ENCODE data around the gene POMGNT2. TPM values are rescaled to one million over a fixed set of nuclear protein-coding genes. Genes with fewer than 3 reads are reported as not detected.

POMGNT2 gene
- total and polyA plus RNA-seq, 2 experiments from 2014 or later, result 10.7 to 26.1 TPM

DNA sequence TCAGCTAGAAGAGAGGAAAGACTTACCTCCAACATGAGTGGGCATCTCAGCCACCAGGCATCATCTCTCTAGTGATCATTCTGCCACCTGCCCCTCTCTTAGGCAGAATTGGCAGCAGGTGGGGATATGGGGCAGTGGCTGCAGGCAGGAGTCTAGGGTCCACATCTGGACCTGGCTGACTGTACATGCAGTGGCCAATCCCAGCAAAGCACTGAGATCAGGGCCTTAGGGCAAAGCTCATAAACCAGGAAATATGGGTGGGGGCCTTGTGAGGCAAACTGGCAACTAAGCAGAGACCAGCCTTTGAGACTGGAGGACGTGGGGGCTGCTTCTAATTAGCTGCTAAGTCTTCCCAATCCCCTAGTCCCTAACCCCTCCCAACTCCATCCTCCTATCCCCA is 12.9 kb downstream of the POMGNT2 start:
- no peaks in the 10 kb centered on the region for H3K27me3 ChIP-seq (ENCODE audit: insufficient read depth)
- H3K4me3 ChIP-seq, result no peak overlapping the region
- peaks cover 5% of the 10 kb centered on the region; the same call in 1 of the 2 replicates for H4K20me1 ChIP-seq (replicated peaks; ENCODE audit: insufficient read depth)
- H3K36me3 Mint-ChIP-seq (ENCODE audit: low read depth), result no peaks in the 10 kb centered on the region
- no peaks in the 10 kb centered on the region for H3K36me3 ChIP-seq (ENCODE audit: insufficient read depth)
- ATAC-seq, result no peak
- H3K4me1 Mint-ChIP-seq, result peaks cover 2% of the 10 kb centered on the region; the same call in 1 of the 3 replicates
- no peak overlapping the region for H3K27ac Mint-ChIP-seq
- H3K79me2 ChIP-seq (replicated peaks; ENCODE audit: insufficient read depth), result no peaks in the 10 kb centered on the region; the same call in 1 of the 2 replicates
- H3K9me2 ChIP-seq (ENCODE audit: insufficient read depth), result no peaks in the 10 kb centered on the region; the same call in 1 of the 2 replicates
- peaks cover 5% of the 10 kb centered on the region for H3K27me3 Mint-ChIP-seq (ENCODE audit: insufficient read depth, low read depth, poor library complexity)
- no peaks in the 10 kb centered on the region for H3K4me1 ChIP-seq (ENCODE audit: insufficient read depth)
- TF ChIP-seq REST (IDR thresholded peaks at IDR 0.05; ENCODE audit: unreplicated experiment) (no peak), POLR2AphosphoS5 (IDR thresholded peaks at IDR 0.05; ENCODE audit: low read depth) (no peak), ZNF114 (CRISPR knock-in tag; IDR thresholded peaks at IDR 0.05) (no peak), STAT1 (IDR thresholded peaks at IDR 0.05; ENCODE audit: unreplicated experiment) (no peak), CREB1 (CRISPR knock-in tag; IDR thresholded peaks at IDR 0.05; ENCODE audit: low read depth) (no peak), NANOG (IDR thresholded peaks at IDR 0.05; ENCODE audit: borderline replicate concordance) (no peak), EZH2phosphoT487 (IDR thresholded peaks at IDR 0.05; ENCODE audit: unreplicated experiment) (no peak), JUNB (IDR thresholded peaks at IDR 0.05; ENCODE audit: unreplicated experiment) (no peak), EZH2 (IDR thresholded peaks at IDR 0.05; ENCODE audit: low read depth, unreplicated experiment) (no peak), ZNF331 (CRISPR knock-in tag; IDR thresholded peaks at IDR 0.05; ENCODE audit: low read depth) (no peak), ETS1 (IDR thresholded peaks at IDR 0.05) (no peak)
- TF ChIP-seq, protein P1, sequence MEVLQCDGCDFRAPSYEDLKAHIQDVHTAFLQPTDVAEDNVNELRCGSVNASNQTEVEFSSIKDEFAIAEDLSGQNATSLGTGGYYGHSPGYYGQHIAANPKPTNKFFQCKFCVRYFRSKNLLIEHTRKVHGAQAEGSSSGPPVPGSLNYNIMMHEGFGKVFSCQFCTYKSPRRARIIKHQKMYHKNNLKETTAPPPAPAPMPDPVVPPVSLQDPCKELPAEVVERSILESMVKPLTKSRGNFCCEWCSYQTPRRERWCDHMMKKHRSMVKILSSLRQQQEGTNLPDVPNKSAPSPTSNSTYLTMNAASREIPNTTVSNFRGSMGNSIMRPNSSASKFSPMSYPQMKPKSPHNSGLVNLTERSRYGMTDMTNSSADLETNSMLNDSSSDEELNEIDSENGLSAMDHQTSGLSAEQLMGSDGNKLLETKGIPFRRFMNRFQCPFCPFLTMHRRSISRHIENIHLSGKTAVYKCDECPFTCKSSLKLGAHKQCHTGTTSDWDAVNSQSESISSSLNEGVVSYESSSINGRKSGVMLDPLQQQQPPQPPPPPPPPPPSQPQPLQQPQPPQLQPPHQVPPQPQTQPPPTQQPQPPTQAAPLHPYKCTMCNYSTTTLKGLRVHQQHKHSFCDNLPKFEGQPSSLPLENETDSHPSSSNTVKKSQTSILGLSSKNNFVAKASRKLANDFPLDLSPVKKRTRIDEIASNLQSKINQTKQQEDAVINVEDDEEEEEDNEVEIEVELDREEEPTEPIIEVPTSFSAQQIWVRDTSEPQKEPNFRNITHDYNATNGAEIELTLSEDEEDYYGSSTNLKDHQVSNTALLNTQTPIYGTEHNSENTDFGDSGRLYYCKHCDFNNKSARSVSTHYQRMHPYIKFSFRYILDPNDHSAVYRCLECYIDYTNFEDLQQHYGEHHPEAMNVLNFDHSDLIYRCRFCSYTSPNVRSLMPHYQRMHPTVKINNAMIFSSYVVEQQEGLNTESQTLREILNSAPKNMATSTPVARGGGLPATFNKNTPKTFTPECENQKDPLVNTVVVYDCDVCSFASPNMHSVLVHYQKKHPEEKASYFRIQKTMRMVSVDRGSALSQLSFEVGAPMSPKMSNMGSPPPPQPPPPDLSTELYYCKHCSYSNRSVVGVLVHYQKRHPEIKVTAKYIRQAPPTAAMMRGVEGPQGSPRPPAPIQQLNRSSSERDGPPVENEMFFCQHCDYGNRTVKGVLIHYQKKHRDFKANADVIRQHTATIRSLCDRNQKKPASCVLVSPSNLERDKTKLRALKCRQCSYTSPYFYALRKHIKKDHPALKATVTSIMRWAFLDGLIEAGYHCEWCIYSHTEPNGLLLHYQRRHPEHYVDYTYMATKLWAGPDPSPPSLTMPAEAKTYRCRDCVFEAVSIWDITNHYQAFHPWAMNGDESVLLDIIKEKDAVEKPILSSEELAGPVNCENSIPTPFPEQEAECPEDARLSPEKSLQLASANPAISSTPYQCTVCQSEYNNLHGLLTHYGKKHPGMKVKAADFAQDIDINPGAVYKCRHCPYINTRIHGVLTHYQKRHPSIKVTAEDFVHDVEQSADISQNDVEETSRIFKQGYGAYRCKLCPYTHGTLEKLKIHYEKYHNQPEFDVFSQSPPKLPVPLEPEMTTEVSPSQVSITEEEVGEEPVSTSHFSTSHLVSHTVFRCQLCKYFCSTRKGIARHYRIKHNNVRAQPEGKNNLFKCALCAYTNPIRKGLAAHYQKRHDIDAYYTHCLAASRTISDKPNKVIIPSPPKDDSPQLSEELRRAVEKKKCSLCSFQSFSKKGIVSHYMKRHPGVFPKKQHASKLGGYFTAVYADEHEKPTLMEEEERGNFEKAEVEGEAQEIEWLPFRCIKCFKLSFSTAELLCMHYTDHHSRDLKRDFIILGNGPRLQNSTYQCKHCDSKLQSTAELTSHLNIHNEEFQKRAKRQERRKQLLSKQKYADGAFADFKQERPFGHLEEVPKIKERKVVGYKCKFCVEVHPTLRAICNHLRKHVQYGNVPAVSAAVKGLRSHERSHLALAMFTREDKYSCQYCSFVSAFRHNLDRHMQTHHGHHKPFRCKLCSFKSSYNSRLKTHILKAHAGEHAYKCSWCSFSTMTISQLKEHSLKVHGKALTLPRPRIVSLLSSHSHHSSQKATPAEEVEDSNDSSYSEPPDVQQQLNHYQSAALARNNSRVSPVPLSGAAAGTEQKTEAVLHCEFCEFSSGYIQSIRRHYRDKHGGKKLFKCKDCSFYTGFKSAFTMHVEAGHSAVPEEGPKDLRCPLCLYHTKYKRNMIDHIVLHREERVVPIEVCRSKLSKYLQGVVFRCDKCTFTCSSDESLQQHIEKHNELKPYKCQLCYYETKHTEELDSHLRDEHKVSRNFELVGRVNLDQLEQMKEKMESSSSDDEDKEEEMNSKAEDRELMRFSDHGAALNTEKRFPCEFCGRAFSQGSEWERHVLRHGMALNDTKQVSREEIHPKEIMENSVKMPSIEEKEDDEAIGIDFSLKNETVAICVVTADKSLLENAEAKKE (CRISPR knock-in tag; IDR thresholded peaks at IDR 0.05), result no peak
- TF ChIP-seq, protein P2, sequence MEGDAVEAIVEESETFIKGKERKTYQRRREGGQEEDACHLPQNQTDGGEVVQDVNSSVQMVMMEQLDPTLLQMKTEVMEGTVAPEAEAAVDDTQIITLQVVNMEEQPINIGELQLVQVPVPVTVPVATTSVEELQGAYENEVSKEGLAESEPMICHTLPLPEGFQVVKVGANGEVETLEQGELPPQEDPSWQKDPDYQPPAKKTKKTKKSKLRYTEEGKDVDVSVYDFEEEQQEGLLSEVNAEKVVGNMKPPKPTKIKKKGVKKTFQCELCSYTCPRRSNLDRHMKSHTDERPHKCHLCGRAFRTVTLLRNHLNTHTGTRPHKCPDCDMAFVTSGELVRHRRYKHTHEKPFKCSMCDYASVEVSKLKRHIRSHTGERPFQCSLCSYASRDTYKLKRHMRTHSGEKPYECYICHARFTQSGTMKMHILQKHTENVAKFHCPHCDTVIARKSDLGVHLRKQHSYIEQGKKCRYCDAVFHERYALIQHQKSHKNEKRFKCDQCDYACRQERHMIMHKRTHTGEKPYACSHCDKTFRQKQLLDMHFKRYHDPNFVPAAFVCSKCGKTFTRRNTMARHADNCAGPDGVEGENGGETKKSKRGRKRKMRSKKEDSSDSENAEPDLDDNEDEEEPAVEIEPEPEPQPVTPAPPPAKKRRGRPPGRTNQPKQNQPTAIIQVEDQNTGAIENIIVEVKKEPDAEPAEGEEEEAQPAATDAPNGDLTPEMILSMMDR (conservative IDR thresholded peaks at IDR 0.05; ENCODE audit: low read depth in 2 of 2), result no peak
- no peak overlapping the region for H3K4me2 ChIP-seq
- no peak for DNase-seq (ENCODE audit: low spot score)
- no peaks in the 10 kb centered on the region for H3K9me3 Mint-ChIP-seq
- H3K27ac ChIP-seq (ENCODE audit: low read depth), result no peak overlapping the region
- no peaks in the 10 kb centered on the region for H3F3A ChIP-seq (replicated peaks; ENCODE audit: low read depth)
- H2AFZ ChIP-seq, result no peak overlapping the region
- H3K4me3 Mint-ChIP-seq, result no peak overlapping the region
